HG03064 (cell line): Measurements from ENCODE around the gene ZDHHC12.

Source experiments
- ATAC-seq: cut with Tn5 transposase; IDR thresholded peaks from one replicate; pipeline ENCODE4 v1.9.1; 2021; ENCODE audit warnings: low read depth; ENCODE audit not compliant: unreplicated experiment

Gene ZDHHC12

DNA sequence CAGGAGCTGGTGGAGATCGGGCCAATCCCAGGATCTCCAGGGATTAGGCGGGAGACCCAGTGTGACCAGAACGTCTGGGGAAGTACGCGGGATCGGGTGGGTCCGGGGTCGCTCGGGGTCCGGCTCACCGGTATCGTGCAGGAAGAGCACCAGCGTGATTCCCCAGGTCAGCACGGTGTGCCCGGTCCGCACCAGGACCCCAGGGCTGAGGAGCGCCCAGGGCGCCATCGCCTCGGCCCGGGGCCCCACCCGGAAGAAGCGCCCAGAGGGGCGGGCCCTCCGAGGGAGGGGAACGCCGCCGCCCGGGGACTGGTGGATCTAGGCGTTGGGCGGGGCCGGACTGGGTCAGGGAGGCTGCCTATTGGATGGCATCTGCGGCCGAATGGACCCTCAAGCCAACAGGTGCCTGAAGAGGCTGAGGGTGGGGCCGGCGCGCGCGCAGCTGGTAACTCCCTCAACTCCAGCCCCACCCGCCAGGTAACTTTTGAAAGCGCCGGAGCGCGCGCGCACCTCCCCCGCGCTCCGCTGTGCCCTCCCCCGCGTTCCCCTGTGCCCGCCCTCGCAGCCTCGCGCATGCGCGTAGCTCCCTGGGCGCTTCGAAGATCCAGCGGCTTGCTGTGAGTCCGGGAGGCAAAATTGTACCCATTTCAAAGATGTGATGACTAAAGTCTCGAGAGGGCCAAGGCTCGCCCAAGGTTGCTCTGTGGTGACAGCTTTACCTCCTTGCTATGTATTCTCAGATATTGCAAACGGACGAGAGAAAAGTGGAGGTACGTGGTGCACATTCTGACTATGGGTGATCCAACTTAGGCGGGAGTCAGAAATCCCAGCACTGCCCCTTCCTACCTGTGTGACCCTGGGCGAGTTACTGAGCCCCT lies at the start of gene ZDHHC12:
Gene ZDHHC12 (minus strand): TSS at position 262 of the 878 bp plus-strand sequence. CDS start 34 bp downstream, at position 228.
- ATAC-seq = peak; percentile 90

- no peak for ATAC-seq
Measured at GRCh38 chr9:128773049-128773448, 49.1 kb upstream of the ZDHHC12 start.

GRCh38 chr9:128771745-128772519 lies 48.0 kb upstream of the ZDHHC12 start, which contains the start of gene ZER1:
Gene ZER1 (minus strand): TSS chr9:128771927. CDS start chr9:128755565, 16,362 bp downstream.
- peak; percentile 82 for ATAC-seq

GRCh38 chr9:128771094-128771721 lies 47.3 kb upstream of the ZDHHC12 start:
- ATAC-seq = peak; percentile 35

DNA sequence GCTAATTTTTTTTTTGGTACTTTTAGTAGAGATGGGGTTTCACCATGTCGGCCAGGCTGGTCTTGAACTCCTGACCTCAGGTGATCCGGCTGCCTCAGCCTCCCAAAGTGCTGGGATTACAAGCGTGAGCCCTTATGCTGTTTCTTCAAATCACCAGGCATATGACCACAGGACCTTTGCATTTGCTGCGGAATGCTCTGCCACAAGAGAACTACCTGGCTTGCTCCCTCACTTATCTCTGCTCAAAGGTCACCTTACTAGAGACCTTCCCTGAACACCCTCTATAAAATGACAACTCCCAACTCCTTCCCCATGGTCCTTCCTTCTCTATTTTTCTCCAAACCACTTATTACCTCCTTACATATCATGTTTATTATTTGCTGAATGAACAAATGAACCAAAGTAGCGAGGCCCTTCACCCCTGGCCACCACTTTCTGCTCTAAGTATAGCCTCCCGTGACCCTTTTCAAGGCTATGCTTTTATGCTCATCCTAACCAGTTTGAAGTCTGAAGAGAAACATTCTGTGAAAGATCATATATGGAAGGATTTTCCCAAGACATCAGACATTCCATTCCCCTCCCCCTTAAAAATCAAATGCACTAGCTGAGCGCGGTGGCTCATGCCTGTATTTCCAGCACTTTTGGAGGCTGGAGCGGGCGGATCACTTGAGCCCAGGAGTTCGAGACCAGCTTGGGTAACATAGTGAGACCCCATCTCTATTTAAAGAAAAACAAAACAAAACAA lies 46.5 kb upstream of the ZDHHC12 start:
- no peak for ATAC-seq

DNA sequence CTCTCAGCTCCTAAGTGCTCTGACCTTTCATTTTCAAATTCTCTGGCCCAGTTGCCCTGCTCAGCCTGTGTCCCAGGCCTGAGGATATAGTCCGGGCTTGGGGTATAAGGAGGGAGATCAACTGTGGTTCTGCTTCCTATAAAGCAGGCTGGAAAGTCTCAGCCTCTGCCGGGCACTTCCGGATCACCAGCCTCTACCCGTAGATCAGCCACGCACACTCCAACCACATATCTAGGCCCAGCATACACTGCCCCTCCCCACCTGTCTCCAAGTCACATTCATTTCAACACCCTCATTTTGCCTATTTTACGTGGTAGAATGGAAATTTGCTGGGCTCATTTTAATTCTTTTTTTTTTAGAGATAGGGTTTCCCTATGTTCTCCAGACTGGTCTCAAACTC lies 44.7 kb upstream of the ZDHHC12 start:
- ATAC-seq = no peak

GRCh38 chr9:128765499-128765898 lies 41.6 kb upstream of the ZDHHC12 start:
- ATAC-seq = no peak

DNA sequence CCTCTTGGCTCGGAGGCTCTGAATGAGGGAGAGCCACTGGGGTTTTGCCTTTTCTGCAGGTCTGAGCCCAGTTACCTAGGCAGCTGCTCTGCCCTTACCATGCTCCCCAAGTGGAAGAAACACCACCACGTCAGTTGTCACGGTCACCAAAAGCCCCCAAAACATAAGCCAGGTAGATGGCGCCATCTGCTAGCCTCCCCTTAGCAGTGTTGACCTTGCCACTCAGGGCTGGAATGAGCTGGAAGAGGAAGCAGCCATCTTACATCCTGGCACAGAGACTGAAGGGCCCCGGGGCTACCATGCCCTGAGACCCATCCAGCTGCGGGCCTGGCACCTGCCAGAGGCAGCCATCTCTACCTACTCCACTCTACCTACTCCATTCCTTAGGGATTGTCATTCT lies 40.4 kb upstream of the ZDHHC12 start:
- no peak for ATAC-seq

DNA sequence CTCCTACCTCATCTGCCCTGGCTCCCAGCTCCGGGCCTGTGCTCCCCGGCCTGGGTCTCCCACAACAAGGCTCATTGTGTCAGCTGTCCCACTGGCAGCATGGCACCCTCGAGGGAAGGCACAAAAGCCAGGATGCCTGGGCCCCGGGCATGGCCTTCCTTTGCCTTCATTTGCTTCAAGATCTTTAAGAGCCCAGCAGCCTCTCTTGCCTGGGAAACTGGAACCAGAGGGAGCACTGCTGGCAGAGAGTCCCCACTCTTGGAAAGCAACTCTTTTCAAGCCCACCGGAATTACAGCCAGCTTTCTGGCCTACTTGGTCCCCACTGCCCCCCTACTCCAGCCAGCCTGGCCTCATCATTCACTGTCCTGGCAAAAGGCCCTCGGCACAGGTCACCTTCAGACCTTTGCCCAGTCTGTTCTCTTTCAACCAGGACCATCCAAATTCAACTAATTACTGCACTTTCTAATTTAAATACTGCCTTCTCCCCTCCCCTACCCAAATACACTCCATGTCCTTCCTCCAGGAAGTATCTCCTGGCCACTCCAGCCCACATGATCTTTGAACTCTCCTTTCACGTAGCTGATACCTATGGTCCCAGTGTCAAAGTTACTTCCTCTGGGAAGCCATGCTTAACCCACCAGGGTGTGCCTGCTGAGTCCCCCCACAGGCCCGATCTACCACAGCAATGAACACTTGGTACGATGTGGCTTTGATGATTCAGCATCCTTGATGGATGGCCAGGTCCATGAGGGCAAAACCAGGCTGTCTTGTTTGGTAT lies 38.9 kb upstream of the ZDHHC12 start:
- no peak for ATAC-seq

DNA sequence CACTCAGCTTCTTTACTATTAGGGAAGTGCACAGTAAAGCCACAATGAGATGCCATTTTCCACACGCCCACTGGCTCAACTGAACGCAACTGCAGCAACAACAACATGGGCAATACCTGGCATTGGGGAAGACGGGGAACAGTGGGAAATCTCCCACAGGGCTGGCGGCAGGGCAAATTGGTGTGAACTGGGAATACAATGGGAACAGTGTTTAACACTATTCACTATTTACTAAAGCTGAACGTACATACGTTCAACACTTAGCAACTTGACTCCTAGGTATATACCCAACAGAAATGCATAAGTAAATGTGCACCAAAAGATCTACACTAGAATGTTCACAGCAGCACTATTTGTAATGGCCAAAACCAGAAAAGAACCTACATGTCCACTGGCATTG lies 33.7 kb upstream of the ZDHHC12 start:
- no peak for ATAC-seq

- ATAC-seq = no peak
Measured at GRCh38 chr9:128753627-128754026, 29.7 kb upstream of the ZDHHC12 start.

- ATAC-seq = no peak
Measured at GRCh38 chr9:128750926-128751595, 27.1 kb upstream of the ZDHHC12 start.

- ATAC-seq = no peak
Measured at GRCh38 chr9:128747241-128747640, 23.3 kb upstream of the ZDHHC12 start.

GRCh38 chr9:128743421-128743820 lies 19.5 kb upstream of the ZDHHC12 start:
- ATAC-seq = no peak

DNA sequence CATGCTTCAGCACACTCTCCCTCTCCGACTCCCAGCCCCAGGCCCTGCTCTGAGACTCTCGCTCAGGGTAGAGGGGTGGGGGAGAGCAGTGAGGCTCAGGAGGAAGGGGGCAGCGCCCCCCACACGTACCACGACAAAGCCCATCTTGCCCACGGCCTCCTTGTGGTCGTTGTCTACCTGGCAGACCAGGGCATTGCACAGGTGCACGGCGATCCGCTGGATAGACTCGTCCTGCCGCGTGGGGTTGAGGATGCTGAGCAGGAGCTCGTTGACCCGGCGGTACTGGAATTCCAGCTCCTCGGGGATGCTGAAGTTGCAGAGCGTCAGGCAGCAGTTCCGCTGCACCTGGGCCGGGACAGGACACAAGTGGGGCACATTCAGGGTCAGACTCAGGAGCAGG lies 18.5 kb upstream of the ZDHHC12 start:
- ATAC-seq = no peak

GRCh38 chr9:128735373-128735772 lies 11.4 kb upstream of the ZDHHC12 start:
- no peak for ATAC-seq

- no peak for ATAC-seq
Measured at GRCh38 chr9:128733256-128733655, 9.3 kb upstream of the ZDHHC12 start.

DNA sequence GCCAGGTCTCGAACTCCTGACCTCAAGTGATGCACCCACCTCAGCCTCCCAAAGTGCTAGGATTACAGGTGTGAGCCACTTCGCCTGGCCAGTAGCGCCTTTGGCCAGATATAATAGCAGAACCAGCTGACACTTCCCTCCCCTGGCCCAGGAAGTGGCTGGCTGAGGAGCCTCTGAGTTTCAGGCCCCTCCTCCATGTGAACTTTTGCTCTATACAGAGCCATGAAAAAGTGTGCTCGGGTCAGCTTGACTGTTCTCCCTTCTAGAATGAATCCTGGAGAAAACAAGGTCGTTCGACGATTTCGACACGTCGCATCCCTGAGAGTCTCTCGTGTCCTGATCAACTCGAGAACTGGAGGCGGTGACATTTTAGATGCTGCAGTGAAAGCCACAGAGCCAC lies 8.6 kb upstream of the ZDHHC12 start:
- no peak for ATAC-seq

- no peak for ATAC-seq
Measured at GRCh38 chr9:128731691-128732090, 7.8 kb upstream of the ZDHHC12 start.
